NCI-H748 treated with DMSO at 0.1 percent for 48 hours (cell line): ENCODE data around the gene PPP2R5D.

ENCODE experiments used
- DNase-seq: peaks from one replicate; lab custom pipeline; 2025; lab: John Stamatoyannopoulos, UW

PPP2R5D gene

DNA sequence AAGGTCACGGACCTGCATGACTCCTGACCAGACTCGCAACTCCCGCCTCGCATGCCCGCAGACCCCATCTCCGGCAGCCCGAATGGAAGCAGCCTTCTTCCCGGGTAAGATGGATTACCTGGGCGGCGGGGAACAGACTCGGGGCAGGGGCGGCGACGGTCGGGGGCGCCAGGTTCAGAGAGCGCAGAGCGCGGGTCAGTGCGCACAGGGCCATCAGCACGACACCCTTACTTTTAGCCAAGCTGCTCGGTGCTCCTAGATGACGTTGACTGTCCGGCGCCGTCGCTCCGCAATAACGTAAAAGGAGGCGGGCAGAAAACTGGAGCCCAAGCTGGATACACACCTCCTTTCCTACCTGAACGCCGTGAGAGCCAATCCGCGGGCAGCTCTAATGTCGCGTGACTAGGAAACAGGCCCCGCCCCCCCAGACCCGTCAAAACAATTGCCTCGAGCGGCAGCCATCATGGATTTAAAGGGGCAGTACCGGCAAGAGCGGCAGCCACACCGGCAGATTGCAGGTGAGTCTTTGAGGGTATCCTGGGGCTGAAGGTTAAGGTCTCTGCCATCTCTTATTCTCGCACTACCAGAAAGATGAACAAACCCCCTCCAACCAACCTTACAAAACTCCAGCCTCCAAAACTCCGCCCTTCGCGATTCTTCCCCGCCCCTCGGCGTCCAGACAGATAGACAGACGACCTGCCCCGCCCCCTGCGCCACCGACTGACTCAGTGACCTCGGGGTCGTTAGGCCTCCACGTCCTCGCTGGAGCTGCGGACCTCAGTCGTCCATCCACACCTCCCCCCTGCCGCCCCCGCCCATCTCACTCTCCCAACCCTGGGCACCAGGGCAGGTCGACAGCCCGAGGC lies 75.0 kb downstream of the PPP2R5D start, which contains the start of the genes KLC4 and MRPL2:
TSS of gene KLC4 (plus strand) at position 464 of the 866 bp plus-strand sequence. CDS start 1,705 bp downstream, outside the sequence.
TSS of gene MRPL2 (minus strand) at position 267 of the 866 bp plus-strand sequence. CDS start at position 214, 53 bp downstream.
- DNase-seq, result peak; percentile 97

DNA sequence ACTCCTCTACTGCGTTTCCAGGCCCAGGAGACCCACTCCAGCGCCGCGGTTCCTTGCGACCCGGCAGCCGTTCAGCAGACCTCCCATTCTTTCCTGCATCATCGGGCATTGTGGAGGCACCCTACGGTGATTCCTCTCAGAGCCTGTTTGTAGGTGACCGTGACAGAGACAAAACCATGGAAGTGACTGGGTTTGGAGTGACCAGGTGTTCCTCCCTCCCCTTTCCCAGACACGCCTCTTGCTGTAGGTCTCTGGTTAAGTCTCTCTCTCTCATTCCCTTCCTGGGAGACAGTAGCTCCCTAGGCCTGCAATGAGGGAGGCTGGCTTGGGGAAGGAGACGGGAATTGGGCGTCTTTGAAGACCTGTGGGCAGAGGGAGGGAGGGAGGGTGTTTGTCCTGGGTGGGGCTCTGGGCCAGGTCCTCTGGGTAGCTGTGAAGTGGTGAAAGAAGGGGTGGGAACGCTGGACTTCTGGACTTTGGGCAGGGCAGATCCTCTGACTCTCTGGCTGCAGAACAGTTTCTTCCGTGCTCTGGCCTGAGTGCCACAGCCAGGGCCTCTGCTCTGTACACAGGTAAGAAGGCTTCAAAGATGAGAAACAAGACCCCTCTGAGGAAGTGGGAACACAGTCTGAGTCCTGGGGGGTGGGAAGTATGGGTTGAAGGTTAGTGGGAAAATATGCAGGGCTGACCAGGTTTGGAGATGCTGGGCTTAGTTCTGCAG lies 75.8 kb downstream of the PPP2R5D start:
- DNase-seq, result peak; percentile 35

DNA sequence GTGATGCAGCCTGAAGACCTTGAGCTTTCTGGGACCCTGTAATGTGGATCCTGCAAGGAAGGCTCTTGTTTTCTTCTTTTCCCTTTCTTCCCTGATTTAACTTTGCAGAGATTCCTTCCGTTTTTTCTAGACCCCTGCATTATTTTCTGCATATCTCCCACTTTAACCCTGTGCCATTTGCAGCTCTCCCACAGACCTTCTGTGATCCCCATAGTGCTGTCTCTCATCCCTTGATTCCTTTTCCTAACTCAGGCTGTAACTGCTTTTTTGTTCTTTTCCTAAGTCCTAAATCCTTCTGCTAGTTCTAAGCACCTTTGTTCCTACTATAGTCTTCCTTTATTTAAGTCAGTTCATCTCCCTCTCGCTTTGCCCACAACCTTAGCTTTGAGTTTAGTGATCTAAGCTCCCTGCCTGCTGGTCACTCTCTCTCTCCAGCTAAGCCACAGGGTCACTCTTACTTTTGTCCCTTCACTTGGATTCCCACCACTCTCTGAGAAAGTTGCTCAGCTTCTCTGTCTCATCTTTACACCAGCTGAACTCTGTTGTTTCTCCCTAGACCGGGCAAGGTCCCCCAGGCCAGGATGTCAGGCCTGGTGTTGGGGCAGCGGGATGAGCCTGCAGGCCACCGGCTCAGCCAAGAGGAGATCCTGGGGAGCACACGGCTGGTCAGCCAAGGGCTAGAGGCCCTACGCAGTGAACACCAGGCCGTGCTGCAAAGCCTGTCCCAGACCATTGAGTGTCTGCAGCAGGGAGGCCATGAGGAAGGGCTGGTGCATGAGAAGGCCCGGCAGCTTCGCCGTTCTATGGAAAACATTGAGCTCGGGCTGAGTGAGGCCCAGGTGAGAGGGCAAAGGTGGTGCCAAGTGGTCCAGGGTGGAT lies 76.6 kb downstream of the PPP2R5D start:
- no peak for DNase-seq

DNA sequence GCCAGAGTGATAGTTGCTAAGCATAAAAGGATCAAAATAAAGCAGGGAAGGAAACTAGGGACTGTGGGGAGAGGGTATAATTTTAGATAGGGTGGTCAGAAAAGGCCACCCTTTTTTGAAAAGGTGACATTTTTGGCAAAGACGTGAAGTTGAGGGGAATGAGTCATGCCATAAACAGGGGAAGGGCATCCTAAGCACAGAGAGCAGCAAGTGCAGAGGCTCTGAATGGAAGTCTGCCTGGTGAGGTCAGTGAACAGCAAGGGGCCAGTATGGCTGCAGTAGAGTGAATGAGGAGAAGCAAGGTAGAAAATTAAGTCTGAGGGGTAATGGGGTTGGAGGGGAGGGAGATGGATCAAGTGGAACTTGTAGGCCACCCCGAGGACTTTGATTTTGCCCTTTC lies 77.5 kb downstream of the PPP2R5D start:
- no peak for DNase-seq
